HEK293 (cell line): Measurements from ENCODE around the gene DPH5.

Source experiments
- CTCF ChIA-PET: fragments of 350-600 bp; formaldehyde crosslinking; extraction: SDS; loops from one replicate; lab custom pipeline; 2021; ENCODE audit warnings: antibody characterized with exemption; lab: Yijun Ruan, JAX
- POLR2A ChIA-PET: fragments of 300-600 bp; formaldehyde crosslinking; extraction: SDS; loops from one replicate; lab custom pipeline; 2020; ENCODE audit warnings: antibody characterized with exemption, inconsistent platforms; lab: Yijun Ruan, JAX
- H3K27ac ChIP-seq: fragments of 200-500 bp; sonication (Bioruptor generic); 2 replicates; pipeline ENCODE4 v1.5.1; 2014; ENCODE audit warnings: low read depth, low read length, control low read depth, inconsistent platforms; ENCODE audit errors: extremely low read depth
- H3K36me3 ChIP-seq, 2 experiments: fragments of 200-500 bp in 1 of 2; sonication (Bioruptor generic) in 1 of 2; 1 replicate in 1 of 2; 2 replicates in 1 of 2; pipeline ENCODE4 v1.5.1; 2014 to 2017; ENCODE audit warnings: inconsistent platforms in 2 of 2, low read length in 2 of 2; ENCODE audit not compliant: control insufficient read depth in 2 of 2, insufficient read depth in 1 of 2
- H3K4me1 ChIP-seq: fragments of 200-500 bp; sonication (Bioruptor generic); 2 replicates; pipeline ENCODE4 v1.5.1; 2014; ENCODE audit warnings: mild to moderate bottlenecking, low read length, inconsistent platforms; ENCODE audit not compliant: control insufficient read depth, insufficient read depth
- H3K4me3 ChIP-seq: 2 replicates; pipeline ENCODE4 v1.5.1; 2011; ENCODE audit warnings: low read depth, mild to moderate bottlenecking, control low read depth, low read length, moderate library complexity
- H3K9me3 ChIP-seq: fragments of 200-500 bp; sonication (Bioruptor generic); 2 replicates; pipeline ENCODE4 v1.5.1; 2014; ENCODE audit warnings: low read depth, low read length, inconsistent platforms; ENCODE audit not compliant: control insufficient read depth, insufficient read depth
- REST ChIP-seq: fragments of 450-650 bp; formaldehyde crosslinking; IDR thresholded peaks from 2 replicates; pipeline ENCODE4 v1.5.1; 2016; ENCODE audit warnings: missing biosample characterization, missing genetic modification characterization
- SCRT1 ChIP-seq: fragments of 450-650 bp; formaldehyde crosslinking; IDR thresholded peaks from 2 replicates; pipeline ENCODE4 v1.5.1; 2016; ENCODE audit warnings: missing biosample characterization, missing genetic modification characterization, borderline replicate concordance
- SCRT2 ChIP-seq: fragments of 450-650 bp; formaldehyde crosslinking; IDR thresholded peaks from 2 replicates; pipeline ENCODE4 v1.5.1; 2016; ENCODE audit warnings: missing biosample characterization, missing genetic modification characterization
- TRIM28 ChIP-seq: IDR thresholded peaks from 2 replicates; pipeline ENCODE4 v1.6.1; 2011; ENCODE audit warnings: low read length, control low read depth, borderline replicate concordance
- ZBTB1 ChIP-seq: fragments of 450-650 bp; formaldehyde crosslinking; IDR thresholded peaks from 2 replicates; pipeline ENCODE4 v1.5.1; 2016; ENCODE audit warnings: missing biosample characterization, missing genetic modification characterization
- ZBTB44 ChIP-seq: fragments of 450-650 bp; IDR thresholded peaks from 2 replicates; pipeline ENCODE4 v1.5.1; 2018; ENCODE audit warnings: missing biosample characterization, mild to moderate bottlenecking, missing genetic modification characterization
- ZFP3 ChIP-seq: fragments of 450-650 bp; formaldehyde crosslinking; IDR thresholded peaks from 2 replicates; pipeline ENCODE4 v1.5.1; 2016; ENCODE audit warnings: low read depth, missing biosample characterization, missing genetic modification characterization
- ZNF10 ChIP-seq: fragments of 450-650 bp; formaldehyde crosslinking; IDR thresholded peaks from 2 replicates; pipeline ENCODE4 v1.5.1; 2017; ENCODE audit warnings: missing biosample characterization, missing genetic modification characterization
- ZNF114 ChIP-seq: fragments of 450-650 bp; formaldehyde crosslinking; IDR thresholded peaks from 2 replicates; pipeline ENCODE4 v1.5.0; 2017; ENCODE audit warnings: missing biosample characterization, missing genetic modification characterization
- ZNF121 ChIP-seq: fragments of 450-650 bp; formaldehyde crosslinking; IDR thresholded peaks from 2 replicates; pipeline ENCODE4 v1.5.1; 2016; ENCODE audit warnings: missing biosample characterization, missing genetic modification characterization
- ZNF132 ChIP-seq: fragments of 450-650 bp; formaldehyde crosslinking; IDR thresholded peaks from 2 replicates; pipeline ENCODE4 v1.5.1; 2017; ENCODE audit warnings: missing biosample characterization, missing genetic modification characterization, borderline replicate concordance
- ZNF138 ChIP-seq: fragments of 450-650 bp; formaldehyde crosslinking; IDR thresholded peaks from 2 replicates; pipeline ENCODE4 v1.5.1; 2016; ENCODE audit warnings: missing biosample characterization, missing genetic modification characterization, borderline replicate concordance
- ZNF16 ChIP-seq: fragments of 450-650 bp; formaldehyde crosslinking; IDR thresholded peaks from 2 replicates; pipeline ENCODE4 v1.5.1; 2016; ENCODE audit warnings: low read depth, missing biosample characterization, missing genetic modification characterization
- ZNF184 ChIP-seq: fragments of 450-650 bp; IDR thresholded peaks from 2 replicates; pipeline ENCODE4 v1.5.1; 2018; ENCODE audit warnings: missing biosample characterization, mild to moderate bottlenecking, missing genetic modification characterization
- ZNF214 ChIP-seq: fragments of 450-650 bp; formaldehyde crosslinking; IDR thresholded peaks from 2 replicates; pipeline ENCODE4 v1.5.1; 2017; ENCODE audit warnings: missing biosample characterization, mild to moderate bottlenecking, missing genetic modification characterization, borderline replicate concordance
- ZNF341 ChIP-seq: fragments of 450-650 bp; formaldehyde crosslinking; IDR thresholded peaks from 2 replicates; pipeline ENCODE4; 2016; ENCODE audit warnings: low read depth, missing biosample characterization, missing genetic modification characterization
- ZNF416 ChIP-seq: fragments of 450-650 bp; formaldehyde crosslinking; IDR thresholded peaks from 2 replicates; pipeline ENCODE4 v1.5.1; 2016; ENCODE audit warnings: missing biosample characterization, missing genetic modification characterization
- ZNF518A ChIP-seq: fragments of 450-650 bp; formaldehyde crosslinking; conservative IDR thresholded peaks from 2 replicates; pipeline ENCODE4 v1.5.1; 2016; ENCODE audit warnings: low read depth, missing biosample characterization, missing genetic modification characterization
- ZNF530 ChIP-seq: fragments of 450-650 bp; formaldehyde crosslinking; IDR thresholded peaks from 2 replicates; pipeline ENCODE4 v1.5.1; 2016; ENCODE audit warnings: low read depth, missing biosample characterization, missing genetic modification characterization
- ZNF626 ChIP-seq: fragments of 450-650 bp; sonication (Bioruptor Pico); formaldehyde crosslinking; IDR thresholded peaks from 2 replicates; pipeline ENCODE4 v1.5.1; 2018; ENCODE audit warnings: missing biosample characterization, missing genetic modification characterization, inconsistent platforms
- ZNF76 ChIP-seq: fragments of 450-650 bp; formaldehyde crosslinking; IDR thresholded peaks from 2 replicates; pipeline ENCODE4; 2016; ENCODE audit warnings: low read depth, missing biosample characterization, missing genetic modification characterization, borderline replicate concordance

DPH5 gene

GRCh38 chr1:101006553-101006952 is 19.0 kb downstream of the DPH5 start:
- Histone ChIP-seq H3K4me3 (no peak overlapping the region), H3K9me3 (no peaks in the 10 kb centered on the region), H3K4me1 (peaks cover 8% of the 10 kb centered on the region), H3K27ac (no peak overlapping the region), H3K36me3 (peaks cover 0 to 29% of the 10 kb centered on the region in 2 experiments; a peak in 2 of 3 replicates)
- CTCF ChIA-PET, result interaction anchor here (0.7 kb wide), 1 partner anchor 282 kb away, joined by 5 read pairs; no protein-coding TSS in a partner anchor
- TF ChIP-seq ZNF121, result no peak
- no peak for TF ChIP-seq ZNF530 (tag by site-specific recombination)
- no peak for TF ChIP-seq ZNF184 (tag by site-specific recombination)
- no peak for TF ChIP-seq ZBTB1 (tag by site-specific recombination)
- no peak for TF ChIP-seq ZNF626 (tag by site-specific recombination)
- TF ChIP-seq ZNF518A (tag by site-specific recombination), result no peak
- no peak for TF ChIP-seq ZNF10 (tag by site-specific recombination)
- no peak for TF ChIP-seq ZFP3 (tag by site-specific recombination)
- no peak for TF ChIP-seq ZNF16
- no peak for TF ChIP-seq ZNF214 (tag by site-specific recombination)
- POLR2A ChIA-PET, result no interaction called here

GRCh38 chr1:101005871-101006270 is 19.7 kb downstream of the DPH5 start:
- peaks cover 8% of the 10 kb centered on the region for H3K4me1 ChIP-seq
- H3K4me3 ChIP-seq, result no peak overlapping the region
- ChIA-PET POLR2A (no interaction called here), CTCF (interaction anchor here (0.7 kb wide), 1 partner anchor 283 kb away, joined by 5 read pairs; no protein-coding TSS in a partner anchor)
- H3K27ac ChIP-seq, result no peak overlapping the region
- no peak for TF ChIP-seq SCRT1 (tag by site-specific recombination)
- no peak for TF ChIP-seq ZNF76 (tag by site-specific recombination)
- no peak for TF ChIP-seq ZNF132
- TF ChIP-seq SCRT2 (tag by site-specific recombination), result no peak
- no peaks in the 10 kb centered on the region for H3K9me3 ChIP-seq
- H3K36me3 ChIP-seq, result peaks cover 2 to 31% of the 10 kb centered on the region in 2 experiments; a peak in 2 of 3 replicates

- peaks cover 8% of the 10 kb centered on the region for H3K4me1 ChIP-seq
- no peak overlapping the region for H3K27ac ChIP-seq
- no peak overlapping the region for H3K4me3 ChIP-seq
- H3K36me3 ChIP-seq, result peaks cover 3 to 31% of the 10 kb centered on the region in 2 experiments; a peak in 2 of 3 replicates
- POLR2A ChIA-PET, result no interaction called here
- CTCF ChIA-PET, result interaction anchor here (1.0 kb wide), 1 partner anchor 131 kb away, joined by 3 read pairs; no protein-coding TSS in a partner anchor
- no peaks in the 10 kb centered on the region for H3K9me3 ChIP-seq
- TF ChIP-seq ZNF214 (tag by site-specific recombination) (no peak), ZBTB44 (tag by site-specific recombination) (no peak), REST (tag by site-specific recombination) (no peak), ZNF341 (tag by site-specific recombination) (no peak), ZNF114 (tag by site-specific recombination) (no peak), TRIM28 (no peak), ZNF416 (no peak), ZNF138 (tag by site-specific recombination) (no peak)
These were observed 20.4 kb downstream of the DPH5 start for GRCh38 chr1:101005183-101005582.
